MCF 10A (cell line): ENCODE results near the gene KRTAP1-5. TPM values are rescaled to one million over a fixed set of nuclear protein-coding genes. Genes with fewer than 3 reads are reported as not detected.
"Not testable (repeated sequence)": the region's sequence is repeated elsewhere in the genome, so short reads cannot be mapped to it uniquely, and the experiment has no call there.

ENCODE experiments used
- BruUV-seq: library from RNA; stranded (reverse); fragments of 400-500 nt; replicated peaks from 2 replicates; lab custom pipeline; 2021; lab: Mats Ljungman, UMichigan
- CTCF ChIA-PET: fragments of 300-600 bp; sonication (Branson Sonifier 250); formaldehyde crosslinking; extraction: SDS; loops from one replicate; lab custom pipeline; 2021; ENCODE audit warnings: antibody characterized with exemption, inconsistent platforms; lab: Yijun Ruan, JAX
- POLR2A ChIA-PET: fragments of 300-600, 350-650 bp; sonication (Branson Sonifier 250); formaldehyde crosslinking; extraction: SDS; loops from one replicate; lab custom pipeline; 2020; ENCODE audit warnings: antibody characterized with exemption, inconsistent platforms; lab: Yijun Ruan, JAX
- DNase-seq: peaks from one replicate; pipeline ENCODE4 v3.0.0-alpha.2; 2018; ENCODE audit not compliant: unreplicated experiment
- H3K27ac Mint-ChIP-seq: one replicate; pipeline ENCODE4 v1.8.0; 2022; ENCODE audit warnings: mild to moderate bottlenecking, low read depth, mixed read lengths; ENCODE audit not compliant: unreplicated experiment
- H3K27me3 Mint-ChIP-seq: one replicate; pipeline ENCODE4 v1.8.0; 2022; ENCODE audit warnings: mixed read lengths; ENCODE audit not compliant: insufficient read depth, unreplicated experiment
- H3K36me3 Mint-ChIP-seq: one replicate; pipeline ENCODE4 v1.8.0; 2022; ENCODE audit warnings: mild to moderate bottlenecking, moderate library complexity, mixed read lengths; ENCODE audit not compliant: insufficient read depth, unreplicated experiment
- H3K4me1 Mint-ChIP-seq: one replicate; pipeline ENCODE4 v1.8.0; 2022; ENCODE audit warnings: mixed read lengths; ENCODE audit not compliant: insufficient read depth, unreplicated experiment
- H3K4me3 Mint-ChIP-seq: one replicate; pipeline ENCODE4 v1.8.0; 2022; ENCODE audit warnings: mild to moderate bottlenecking, moderate library complexity, mixed read lengths; ENCODE audit not compliant: unreplicated experiment
- H3K9me3 Mint-ChIP-seq: one replicate; pipeline ENCODE4 v1.8.0; 2022; ENCODE audit warnings: mixed read lengths; ENCODE audit not compliant: unreplicated experiment
- intact Hi-C: fragments of 100-400 bp; cut with micrococcal nuclease; formaldehyde crosslinking; loops from 2 replicates; pipeline ENCODE4 v1.14.1; 2022
- total RNA-seq: library from RNA; stranded (reverse); gene quantifications from 2 replicates; pipeline ENCODE4 v1.2.3, GENCODE V29; 2022
- TF ChIP-seq, protein P1 (sequence below): fragments of 200-600 bp; IDR thresholded peaks from one replicate; pipeline ENCODE4 v1.8.0; 2022; ENCODE audit warnings: antibody characterized with exemption, mild to moderate bottlenecking; ENCODE audit not compliant: unreplicated experiment

The KRTAP1-5 gene
- total RNA-seq, 1 experiment from 2014 or later: not detected

DNA sequence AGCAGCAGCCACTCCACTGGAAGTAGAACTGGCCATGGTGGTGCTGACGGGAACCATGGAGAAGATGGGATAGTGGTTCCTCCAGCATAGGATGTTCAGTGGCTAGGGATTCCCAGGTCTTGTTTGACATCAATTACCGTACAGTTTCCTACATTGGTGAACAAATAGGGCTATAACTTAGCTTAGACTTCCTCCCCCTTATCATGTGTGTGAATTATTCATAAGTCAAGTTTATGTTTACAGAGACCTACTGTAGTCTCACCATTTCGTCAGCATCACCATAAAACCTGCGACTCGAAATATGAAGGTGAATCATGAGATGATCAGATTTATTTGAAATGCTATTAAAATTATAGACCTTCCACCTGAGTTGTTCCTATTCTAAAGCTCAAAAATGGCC lies 31.7 kb upstream of the KRTAP1-5 start:
- no TSS peak for BruUV-seq
- Mint-ChIP-seq H3K9me3 (no peaks in the 10 kb centered on the region), H3K4me3 (no peak overlapping the region), H3K27ac (peak overlapping the region; percentile 21), H3K4me1 (peaks cover 25% of the 10 kb centered on the region), H3K36me3 (no peaks in the 10 kb centered on the region), H3K27me3 (no peaks in the 10 kb centered on the region)
- DNase-seq: no peak
- POLR2A ChIA-PET: interaction anchor here (0.7 kb wide), 2 partner anchors 207 to 484 kb away, joined by 3 to 4 read pairs; no protein-coding TSS in a partner anchor
- CTCF ChIA-PET: interaction anchor here (0.6 to 0.8 kb wide), 3 partner anchors 149 to 568 kb away, joined by 3 read pairs; no protein-coding TSS in a partner anchor
- intact Hi-C loops: no loop called here
- TF ChIP-seq, protein P1, sequence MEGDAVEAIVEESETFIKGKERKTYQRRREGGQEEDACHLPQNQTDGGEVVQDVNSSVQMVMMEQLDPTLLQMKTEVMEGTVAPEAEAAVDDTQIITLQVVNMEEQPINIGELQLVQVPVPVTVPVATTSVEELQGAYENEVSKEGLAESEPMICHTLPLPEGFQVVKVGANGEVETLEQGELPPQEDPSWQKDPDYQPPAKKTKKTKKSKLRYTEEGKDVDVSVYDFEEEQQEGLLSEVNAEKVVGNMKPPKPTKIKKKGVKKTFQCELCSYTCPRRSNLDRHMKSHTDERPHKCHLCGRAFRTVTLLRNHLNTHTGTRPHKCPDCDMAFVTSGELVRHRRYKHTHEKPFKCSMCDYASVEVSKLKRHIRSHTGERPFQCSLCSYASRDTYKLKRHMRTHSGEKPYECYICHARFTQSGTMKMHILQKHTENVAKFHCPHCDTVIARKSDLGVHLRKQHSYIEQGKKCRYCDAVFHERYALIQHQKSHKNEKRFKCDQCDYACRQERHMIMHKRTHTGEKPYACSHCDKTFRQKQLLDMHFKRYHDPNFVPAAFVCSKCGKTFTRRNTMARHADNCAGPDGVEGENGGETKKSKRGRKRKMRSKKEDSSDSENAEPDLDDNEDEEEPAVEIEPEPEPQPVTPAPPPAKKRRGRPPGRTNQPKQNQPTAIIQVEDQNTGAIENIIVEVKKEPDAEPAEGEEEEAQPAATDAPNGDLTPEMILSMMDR: no peak

DNA sequence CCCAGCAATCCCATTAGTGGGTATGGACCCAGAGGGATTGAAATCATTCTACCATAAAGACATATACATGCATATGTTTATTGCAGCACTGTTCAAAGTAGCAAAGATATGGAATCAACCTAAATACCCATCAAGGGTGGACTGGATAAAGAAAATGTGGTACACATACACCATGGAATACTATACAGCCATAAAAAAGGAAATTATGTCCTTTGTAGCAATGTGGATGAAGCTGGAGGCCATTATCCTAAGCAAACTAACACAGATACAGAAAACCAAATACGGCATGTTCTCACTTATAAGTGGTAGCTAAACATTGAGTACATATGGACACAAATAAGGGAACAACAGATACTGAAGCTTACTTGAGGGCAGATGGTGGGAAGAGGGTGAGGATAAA lies 30.5 kb upstream of the KRTAP1-5 start:
- H3K27ac Mint-ChIP-seq: no peak overlapping the region
- ChIA-PET CTCF (no interaction called here), POLR2A (no interaction called here)
- H3K36me3 Mint-ChIP-seq: no peaks in the 10 kb centered on the region
- TF ChIP-seq, protein P1: no peak
- peaks cover 25% of the 10 kb centered on the region for H3K4me1 Mint-ChIP-seq
- no peak for DNase-seq
- H3K4me3 Mint-ChIP-seq: no peak overlapping the region
- BruUV-seq: no TSS peak
- H3K9me3 Mint-ChIP-seq: no peaks in the 10 kb centered on the region
- H3K27me3 Mint-ChIP-seq: no peaks in the 10 kb centered on the region
- intact Hi-C loops: no loop called here

- H3K4me1 Mint-ChIP-seq: peaks cover 13% of the 10 kb centered on the region
Measured at GRCh38 chr17:41055130-41055529, 28.1 kb upstream of the KRTAP1-5 start, which contains the start of gene KRTAP2-2. TSS of gene KRTAP2-2 (minus strand) at chr17:41055230. CDS start at chr17:41055211, 19 bp downstream.

GRCh38 chr17:41054556-41054955 lies 27.5 kb upstream of the KRTAP1-5 start:
- BruUV-seq, H3K27ac Mint-ChIP-seq, H3K36me3 Mint-ChIP-seq, H3K4me1 Mint-ChIP-seq, DNase-seq, intact Hi-C loops, POLR2A ChIA-PET, CTCF ChIA-PET, H3K9me3 Mint-ChIP-seq, H3K27me3 Mint-ChIP-seq, H3K4me3 Mint-ChIP-seq: not testable (repeated sequence)

More at GRCh38 chr17:41055130-41055529, 28.1 kb upstream of the KRTAP1-5 start, which contains the start of gene KRTAP2-2:
- H3K9me3 Mint-ChIP-seq, BruUV-seq, H3K36me3 Mint-ChIP-seq, H3K27ac Mint-ChIP-seq, DNase-seq, H3K4me3 Mint-ChIP-seq, H3K27me3 Mint-ChIP-seq, POLR2A ChIA-PET, intact Hi-C loops: not testable (repeated sequence)
- CTCF ChIA-PET: interaction anchor here (0.6 kb wide), 1 partner anchor 115 kb away, joined by 4 read pairs; no protein-coding TSS in a partner anchor

DNA sequence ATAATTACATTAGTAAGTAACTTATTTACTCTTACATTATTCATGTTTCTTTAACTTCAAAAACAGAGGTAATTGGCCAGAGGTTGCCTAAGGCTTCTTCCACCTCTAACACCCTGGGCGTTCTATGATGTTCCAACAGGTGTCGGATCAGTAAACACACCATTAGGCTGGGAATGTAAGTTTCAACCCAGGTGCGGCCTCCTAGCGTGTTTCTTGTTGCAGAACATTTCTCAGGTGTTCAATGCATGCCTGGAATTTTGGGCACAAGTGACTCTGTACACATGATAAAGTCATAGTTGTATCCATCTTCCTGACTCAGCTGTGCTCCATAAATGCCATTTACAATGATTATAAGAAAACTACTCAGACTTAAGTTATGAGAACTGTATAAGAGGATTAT lies 27.0 kb upstream of the KRTAP1-5 start:
- no peak for DNase-seq
- BruUV-seq: no TSS peak
- Mint-ChIP-seq H3K4me3 (no peak overlapping the region), H3K27me3 (no peaks in the 10 kb centered on the region), H3K36me3 (no peaks in the 10 kb centered on the region), H3K27ac (no peak overlapping the region), H3K4me1 (peaks cover 4% of the 10 kb centered on the region), H3K9me3 (no peaks in the 10 kb centered on the region)
- POLR2A ChIA-PET: no interaction called here
- intact Hi-C loops: no loop called here
- CTCF ChIA-PET: no interaction called here
- TF ChIP-seq, protein P1: no peak
